GM12874 (cell line): Measurements from ENCODE around the gene PTPN21.
A peak's percentile ranks its signal among the peaks of the same experiment; 100 is the strongest.

ENCODE experiments used
- CTCF ChIP-seq: IDR thresholded peaks from 2 replicates; pipeline ENCODE4 v1.5.1; 2011; ENCODE audit warnings: low read depth, mild to moderate bottlenecking, control low read depth, low read length, moderate library complexity; ENCODE audit not compliant: insufficient read depth

PTPN21 gene

GRCh38 chr14:88477513-88478250, 77.1 kb downstream of the PTPN21 start:
- TF ChIP-seq CTCF, result no peak

GRCh38 chr14:88476825-88477224, 78.0 kb downstream of the PTPN21 start:
- no peak for TF ChIP-seq CTCF

GRCh38 chr14:88476214-88476774, 78.5 kb downstream of the PTPN21 start:
- no peak for TF ChIP-seq CTCF

GRCh38 chr14:88473791-88474190, 81.0 kb downstream of the PTPN21 start:
- no peak for TF ChIP-seq CTCF

- no peak for TF ChIP-seq CTCF
Observed at GRCh38 chr14:88470542-88471440, 84.0 kb downstream of the PTPN21 start.

- TF ChIP-seq CTCF, result no peak
Observed at GRCh38 chr14:88468406-88468805, 86.4 kb downstream of the PTPN21 start.

- TF ChIP-seq CTCF, result peak; percentile 50
Observed at GRCh38 chr14:88463318-88463717, 91.5 kb downstream of the PTPN21 start.
